Esophagus muscularis mucosa (tissue), 3 donors: ENCODE results near the gene CELF2.
"Not testable (repeated sequence)": the region's sequence is repeated elsewhere in the genome, so short reads cannot be mapped to it uniquely, and the experiment has no call there.

ENCODE experiments used
- POLR2A ChIP-seq: fragments of 450-650 bp; IDR thresholded peaks from one replicate; pipeline ENCODE4 v1.6.1; 2017; ENCODE audit warnings: antibody characterized with exemption, moderate library complexity, mild to moderate bottlenecking, low read depth
- TF ChIP-seq, protein P1 (sequence below), 3 experiments: fragments of 200-600 bp in 2 of 3; fragments of 450-650 bp in 1 of 3; sonication (generic) in 2 of 3; IDR thresholded peaks; one replicate each; pipeline ENCODE4 v1.5.1; 2017 to 2019; ENCODE audit warnings: antibody characterized with exemption in 3 of 3, mild to moderate bottlenecking in 2 of 3, moderate library complexity in 1 of 3

DNA sequence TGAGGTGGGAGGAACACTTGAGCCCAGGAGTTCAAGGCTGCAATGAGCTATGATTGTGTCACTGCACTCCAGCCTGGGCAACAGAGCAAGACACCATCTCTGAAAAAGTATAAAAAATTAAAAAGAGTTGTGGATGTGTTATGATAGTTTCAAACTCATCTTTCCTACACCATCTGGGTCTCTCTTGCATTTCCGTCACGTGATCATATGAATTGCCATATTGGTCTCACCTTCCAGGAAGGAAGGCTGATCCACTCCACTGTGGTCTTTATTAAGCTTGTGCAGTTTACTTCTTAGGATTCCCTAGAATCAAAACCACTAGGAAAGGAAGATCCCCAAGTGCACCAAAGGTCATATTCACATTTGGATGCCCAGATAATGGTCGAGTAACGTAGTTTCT is 18.2 kb upstream of the CELF2 start:
- TF ChIP-seq POLR2A: not testable (repeated sequence)
- TF ChIP-seq, protein P1, sequence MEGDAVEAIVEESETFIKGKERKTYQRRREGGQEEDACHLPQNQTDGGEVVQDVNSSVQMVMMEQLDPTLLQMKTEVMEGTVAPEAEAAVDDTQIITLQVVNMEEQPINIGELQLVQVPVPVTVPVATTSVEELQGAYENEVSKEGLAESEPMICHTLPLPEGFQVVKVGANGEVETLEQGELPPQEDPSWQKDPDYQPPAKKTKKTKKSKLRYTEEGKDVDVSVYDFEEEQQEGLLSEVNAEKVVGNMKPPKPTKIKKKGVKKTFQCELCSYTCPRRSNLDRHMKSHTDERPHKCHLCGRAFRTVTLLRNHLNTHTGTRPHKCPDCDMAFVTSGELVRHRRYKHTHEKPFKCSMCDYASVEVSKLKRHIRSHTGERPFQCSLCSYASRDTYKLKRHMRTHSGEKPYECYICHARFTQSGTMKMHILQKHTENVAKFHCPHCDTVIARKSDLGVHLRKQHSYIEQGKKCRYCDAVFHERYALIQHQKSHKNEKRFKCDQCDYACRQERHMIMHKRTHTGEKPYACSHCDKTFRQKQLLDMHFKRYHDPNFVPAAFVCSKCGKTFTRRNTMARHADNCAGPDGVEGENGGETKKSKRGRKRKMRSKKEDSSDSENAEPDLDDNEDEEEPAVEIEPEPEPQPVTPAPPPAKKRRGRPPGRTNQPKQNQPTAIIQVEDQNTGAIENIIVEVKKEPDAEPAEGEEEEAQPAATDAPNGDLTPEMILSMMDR (IDR thresholded peaks at IDR 0.05): not testable (repeated sequence)
